SK-N-MC (cell line): ENCODE data around the gene KRT79.

Experiments
- DNase-seq: peaks from one replicate; pipeline ENCODE4 v3.0.0-alpha.2; 2011; ENCODE audit warnings: low read depth, low spot score
- H3K27ac ChIP-seq: fragments of 200-600 bp; sonication (generic); 2 replicates; pipeline ENCODE4 v1.5.1; 2016; ENCODE audit warnings: mixed run types
- H3K36me3 ChIP-seq: fragments of 200-600 bp; sonication (generic); 2 replicates; pipeline ENCODE4 v1.6.1; 2017; ENCODE audit warnings: antibody characterized with exemption, low read length, mixed read lengths; ENCODE audit not compliant: insufficient read depth
- H3K4me3 ChIP-seq: fragments of 200-600 bp; sonication (generic); 2 replicates; pipeline ENCODE4 v1.5.1; 2016
- H3K9ac ChIP-seq: fragments of 200-600 bp; sonication (generic); 2 replicates; pipeline ENCODE4 v1.8.0; 2017; ENCODE audit warnings: mixed run types, mixed read lengths; ENCODE audit not compliant: insufficient read length
- H3K9me3 ChIP-seq: fragments of 200-600 bp; sonication (generic); 2 replicates; pipeline ENCODE4 v1.6.1; 2017; ENCODE audit warnings: low read depth, mild to moderate bottlenecking, antibody characterized with exemption, low read length, moderate library complexity, mixed read lengths
- EZH2 ChIP-seq: fragments of 200-600 bp; sonication (generic); IDR thresholded peaks from one replicate; pipeline ENCODE4 v1.6.1; 2017; ENCODE audit warnings: antibody characterized with exemption
- FOXP2 ChIP-seq: optimal IDR thresholded peaks from 2 replicates; pipeline ENCODE3; 2011; ENCODE audit warnings: mild to moderate bottlenecking, moderate library complexity; ENCODE audit not compliant: insufficient read depth; ENCODE audit errors: extremely low read length, control extremely low read depth
- POLR2AphosphoS5 ChIP-seq: IDR thresholded peaks from 2 replicates; pipeline ENCODE4 v1.6.1; 2012; ENCODE audit warnings: mild to moderate bottlenecking, low read depth, low read length, borderline replicate concordance

KRT79 gene

DNA sequence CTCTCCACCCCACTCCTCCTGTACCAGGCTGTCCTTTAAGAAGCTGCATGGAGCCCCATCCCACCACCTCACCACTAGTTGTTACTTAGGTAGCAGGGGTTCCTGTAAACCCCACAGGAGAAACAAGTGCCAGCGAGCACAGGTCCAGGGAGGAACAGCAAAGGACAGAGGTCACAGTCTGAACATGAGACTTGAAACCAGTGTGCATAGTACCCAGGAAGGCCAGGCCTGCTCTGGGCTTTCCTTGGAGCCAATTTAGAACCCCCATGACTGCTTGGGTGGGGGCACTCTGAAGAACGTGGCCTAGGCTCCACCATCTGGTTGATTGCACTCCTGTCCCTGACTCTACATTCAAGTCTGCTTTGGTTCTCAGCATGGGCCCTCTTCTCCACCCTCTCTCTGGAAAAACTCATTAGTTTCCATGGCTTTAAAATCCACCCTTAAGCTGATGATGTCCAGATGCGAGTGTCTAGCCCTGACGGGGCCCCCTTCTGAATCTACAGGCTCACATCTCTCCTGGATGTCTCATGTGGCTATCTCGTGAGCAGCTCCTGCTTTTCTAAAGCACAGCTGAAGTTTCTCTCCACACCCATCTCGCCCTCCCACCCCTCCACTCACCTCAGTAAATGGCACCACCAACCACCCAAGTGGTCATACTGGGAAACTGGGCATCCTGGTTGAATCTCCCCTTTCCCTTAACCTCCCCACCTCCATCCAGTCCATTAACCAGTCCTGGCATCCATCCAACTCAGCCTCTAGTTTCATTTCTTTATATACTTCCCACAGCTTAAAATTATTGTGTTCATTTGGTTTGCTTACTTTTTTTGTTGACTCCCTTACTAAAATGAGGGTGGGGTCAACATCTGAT is 46.6 kb downstream of the KRT79 start:
- Histone ChIP-seq H3K4me3 (no peak overlapping the region), H3K9me3 (no peaks in the 10 kb centered on the region), H3K27ac (no peak overlapping the region), H3K9ac (no peak overlapping the region), H3K36me3 (no peaks in the 10 kb centered on the region)
- TF ChIP-seq FOXP2, result no peak
- TF ChIP-seq POLR2AphosphoS5, result no peak
- no peak for TF ChIP-seq EZH2
- no peak for DNase-seq

- no peaks in the 10 kb centered on the region for H3K36me3 ChIP-seq
- H3K9me3 ChIP-seq, result no peaks in the 10 kb centered on the region
- TF ChIP-seq POLR2AphosphoS5 (no peak), EZH2 (no peak), FOXP2 (no peak)
- H3K4me3 ChIP-seq, result no peak overlapping the region
- H3K9ac ChIP-seq, result no peak overlapping the region
- DNase-seq, result no peak
- no peak overlapping the region for H3K27ac ChIP-seq
Observed at GRCh38 chr12:52784909-52785308, 49.2 kb downstream of the KRT79 start.

DNA sequence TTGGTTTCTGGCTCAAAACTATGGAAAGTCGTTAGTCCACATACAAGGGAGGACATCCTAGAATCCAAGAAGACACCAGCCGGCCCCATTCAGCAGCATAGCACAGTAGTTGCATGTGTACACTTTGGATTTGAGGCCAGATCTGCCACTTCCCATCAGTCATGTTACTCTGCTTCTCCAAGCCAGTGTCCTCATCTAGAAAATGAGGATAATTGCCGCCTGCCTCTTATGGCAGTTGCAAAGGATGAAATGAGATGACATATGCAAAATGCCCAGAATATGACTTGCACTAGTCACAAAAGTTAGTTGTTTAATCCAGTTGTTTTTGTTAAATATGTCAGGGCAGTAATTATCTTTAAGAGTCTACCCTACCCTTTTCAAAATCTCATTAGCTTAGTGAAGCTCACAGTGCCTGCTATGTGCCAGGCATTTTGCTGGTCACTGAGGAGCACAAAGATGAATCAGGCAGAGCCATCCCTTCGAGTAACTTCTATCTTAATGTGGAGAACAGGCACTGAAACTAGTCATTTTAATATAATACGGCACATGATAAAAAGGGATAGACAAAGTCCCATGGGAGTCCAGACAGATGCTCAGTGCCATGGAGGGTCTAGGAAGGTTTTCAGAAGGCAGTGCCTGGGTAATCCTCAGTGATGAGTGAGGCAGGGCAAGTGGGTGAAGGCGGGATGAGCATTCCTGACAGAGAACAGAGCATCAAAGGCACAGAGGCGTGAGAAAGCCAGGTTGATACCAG is 50.4 kb downstream of the KRT79 start:
- H3K27ac ChIP-seq, result no peak overlapping the region
- no peak overlapping the region for H3K9ac ChIP-seq
- H3K36me3 ChIP-seq, result no peaks in the 10 kb centered on the region
- no peaks in the 10 kb centered on the region for H3K9me3 ChIP-seq
- no peak for DNase-seq
- no peak overlapping the region for H3K4me3 ChIP-seq
- TF ChIP-seq POLR2AphosphoS5 (no peak), FOXP2 (no peak)

GRCh38 chr12:52782502-52782901 is 51.6 kb downstream of the KRT79 start:
- DNase-seq, result no peak
- no peak overlapping the region for H3K9ac ChIP-seq
- no peaks in the 10 kb centered on the region for H3K36me3 ChIP-seq
- H3K9me3 ChIP-seq, result no peaks in the 10 kb centered on the region
- no peak for TF ChIP-seq POLR2AphosphoS5
- no peak for TF ChIP-seq EZH2
- TF ChIP-seq FOXP2, result no peak
- no peak overlapping the region for H3K27ac ChIP-seq
- no peak overlapping the region for H3K4me3 ChIP-seq

DNA sequence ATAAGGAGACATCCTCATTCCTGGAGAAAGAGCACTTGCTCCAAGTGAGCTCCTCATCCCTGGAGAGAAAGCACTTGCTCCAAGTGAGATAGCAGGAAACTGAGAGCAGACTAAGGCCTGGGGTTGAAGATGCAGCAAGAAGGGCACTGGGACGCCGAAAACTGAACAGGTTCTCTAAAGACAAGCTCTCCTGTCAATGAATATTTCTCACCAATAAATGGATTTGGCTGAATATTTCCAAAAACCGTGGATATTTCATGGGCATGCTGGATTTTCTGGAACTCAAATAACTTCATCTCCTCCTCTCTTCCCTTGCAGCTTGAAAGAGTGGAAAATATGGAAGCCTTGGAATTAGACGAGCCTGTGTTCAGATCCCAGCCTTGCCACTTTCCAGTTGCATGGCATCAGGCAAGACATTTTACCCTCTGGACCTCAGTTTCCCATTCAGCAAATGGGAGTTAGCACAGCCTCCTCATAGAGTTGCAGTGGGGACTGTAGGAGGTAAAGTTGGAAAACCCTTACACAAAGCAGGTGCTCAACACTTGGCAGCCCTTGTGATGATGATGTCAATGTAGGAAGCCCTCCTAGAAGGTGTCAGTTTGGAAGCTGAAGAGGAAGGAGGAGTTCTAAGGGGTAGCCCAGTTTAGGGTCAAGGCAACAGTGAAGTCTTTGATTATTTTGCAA is 52.6 kb downstream of the KRT79 start:
- TF ChIP-seq EZH2 (no peak), FOXP2 (no peak), POLR2AphosphoS5 (no peak)
- Histone ChIP-seq H3K36me3 (no peaks in the 10 kb centered on the region), H3K27ac (no peak overlapping the region), H3K4me3 (no peak overlapping the region), H3K9me3 (no peaks in the 10 kb centered on the region), H3K9ac (no peak overlapping the region)
- no peak for DNase-seq

DNA sequence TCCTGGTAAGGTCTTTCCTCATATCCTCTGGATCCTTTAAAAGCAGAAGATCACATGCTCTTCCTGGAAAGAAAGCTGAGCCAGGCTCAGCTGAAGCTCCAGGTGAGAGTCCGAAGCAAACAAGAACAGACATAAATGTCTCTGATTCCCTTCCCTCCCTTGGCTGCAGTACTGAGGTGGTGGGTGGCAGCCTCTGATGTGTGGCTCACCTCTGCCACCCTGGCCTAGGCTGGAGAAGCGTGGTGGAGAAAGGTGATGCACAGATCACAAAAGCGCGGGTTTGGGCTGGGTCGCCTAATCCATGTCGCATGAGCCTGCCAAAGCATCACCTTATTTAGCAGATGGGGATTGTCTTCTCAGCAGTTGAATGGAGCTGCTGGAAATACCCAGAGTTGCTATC is 54.2 kb downstream of the KRT79 start:
- Histone ChIP-seq H3K4me3 (no peak overlapping the region), H3K36me3 (no peaks in the 10 kb centered on the region), H3K27ac (no peak overlapping the region), H3K9me3 (no peaks in the 10 kb centered on the region), H3K9ac (no peak overlapping the region)
- no peak for DNase-seq
- TF ChIP-seq POLR2AphosphoS5, result no peak
- TF ChIP-seq EZH2, result no peak
- TF ChIP-seq FOXP2, result no peak

GRCh38 chr12:52778833-52779232 is 55.3 kb downstream of the KRT79 start:
- no peak overlapping the region for H3K4me3 ChIP-seq

DNA sequence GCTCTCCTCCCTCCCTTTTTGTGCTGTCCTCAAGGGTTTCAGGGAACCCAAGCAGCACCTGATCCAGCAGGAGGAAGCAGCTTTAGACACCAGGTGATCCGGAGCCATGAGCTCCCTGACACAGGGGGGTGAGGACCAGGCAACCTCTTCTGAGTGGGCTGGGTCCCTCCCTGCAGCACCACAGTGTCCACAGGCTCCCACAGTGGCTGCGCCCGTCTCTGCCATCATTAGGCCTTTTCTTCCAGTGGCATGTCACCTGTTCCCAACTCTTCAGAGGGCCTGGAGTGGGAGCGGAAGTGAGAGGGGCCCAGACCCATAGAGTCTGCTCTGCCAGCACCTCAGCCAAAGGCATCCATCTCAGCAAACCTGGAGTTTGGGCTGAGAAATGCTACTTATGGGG is 56.5 kb downstream of the KRT79 start:
- Histone ChIP-seq H3K9ac (no peak overlapping the region), H3K36me3 (no peaks in the 10 kb centered on the region), H3K4me3 (no peak overlapping the region), H3K9me3 (no peaks in the 10 kb centered on the region), H3K27ac (no peak overlapping the region)
- DNase-seq, result no peak
- no peak for TF ChIP-seq POLR2AphosphoS5
- no peak for TF ChIP-seq FOXP2
- TF ChIP-seq EZH2, result no peak

More at GRCh38 chr12:52778833-52779232, 55.3 kb downstream of the KRT79 start:
- Histone ChIP-seq H3K36me3 (no peaks in the 10 kb centered on the region), H3K27ac (no peak overlapping the region), H3K9me3 (no peaks in the 10 kb centered on the region), H3K9ac (no peak overlapping the region)
- DNase-seq, result no peak
- TF ChIP-seq POLR2AphosphoS5, result no peak
- TF ChIP-seq EZH2, result no peak
